HL-60 (cell line): Measurements from ENCODE around the gene NPY2R.

Source experiments
- DNase-seq, 2 experiments: peaks; one replicate each; pipeline ENCODE4 v3.0.0-alpha.2; 2010 to 2020; ENCODE audit warnings: low read depth in 1 of 2, low spot score in 1 of 2
- H3K27ac ChIP-seq: fragments of 250-450 bp; sonication (Bioruptor Pico); replicated peaks from 2 replicates; pipeline ENCODE4 v1.5.1; 2020; ENCODE audit warnings: mild to moderate bottlenecking, moderate library complexity
- H3K27me3 ChIP-seq: fragments of 250-450 bp; sonication (Bioruptor Pico); 2 replicates; pipeline ENCODE4 v1.5.1; 2021; ENCODE audit warnings: mild to moderate bottlenecking, moderate library complexity; ENCODE audit not compliant: insufficient read depth, poor library complexity, severe bottlenecking
- H3K4me3 ChIP-seq: replicated peaks from 2 replicates; pipeline ENCODE4 v1.5.1; 2011; ENCODE audit warnings: mild to moderate bottlenecking, control low read depth, low read length; ENCODE audit not compliant: insufficient read depth
- GABPA ChIP-seq: IDR thresholded peaks from 2 replicates; pipeline ENCODE4 v1.6.1; 2012; ENCODE audit warnings: low read depth
- POLR2AphosphoS5 ChIP-seq: IDR thresholded peaks from 2 replicates; pipeline ENCODE4 v1.6.1; 2012; ENCODE audit warnings: low read depth
- SPI1 ChIP-seq: IDR thresholded peaks from 2 replicates; pipeline ENCODE4 v1.6.1; 2012; ENCODE audit warnings: low read depth, mild to moderate bottlenecking, borderline replicate concordance
- TF ChIP-seq, protein P1 (sequence below): IDR thresholded peaks from one replicate; pipeline ENCODE4 v1.5.1; 2011; ENCODE audit warnings: low read length, control low read depth, inconsistent platforms; ENCODE audit not compliant: insufficient read depth
- TF ChIP-seq, protein P2 (sequence below): IDR thresholded peaks from 2 replicates; pipeline ENCODE4 v1.6.1; 2012; ENCODE audit warnings: low read depth; ENCODE audit not compliant: insufficient replicate concordance

NPY2R gene

DNA sequence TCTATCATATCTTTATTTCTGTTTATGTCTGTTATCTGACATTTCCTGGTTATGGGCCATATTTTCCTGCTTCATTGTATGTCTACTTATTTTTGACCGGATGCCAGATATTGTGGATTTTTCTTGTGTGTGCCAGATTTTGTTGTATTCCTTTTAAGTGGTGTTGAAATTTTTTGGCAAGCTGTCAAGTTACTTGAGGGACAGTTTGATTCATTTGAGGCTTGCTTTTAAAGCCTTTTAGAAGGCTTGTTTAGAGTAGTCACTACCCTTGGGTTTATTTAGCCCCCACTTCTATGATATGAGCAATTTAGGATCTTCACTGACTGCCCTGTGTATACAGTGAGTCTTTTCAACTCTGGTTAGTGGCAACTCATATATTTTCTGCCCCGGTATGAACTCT, 29.2 kb upstream of the NPY2R start:
- DNase-seq = no peak
- H3K27me3 ChIP-seq = no peaks in the 10 kb centered on the region
- TF ChIP-seq GABPA (no peak), POLR2AphosphoS5 (no peak), SPI1 (no peak)
- TF ChIP-seq, protein P1, sequence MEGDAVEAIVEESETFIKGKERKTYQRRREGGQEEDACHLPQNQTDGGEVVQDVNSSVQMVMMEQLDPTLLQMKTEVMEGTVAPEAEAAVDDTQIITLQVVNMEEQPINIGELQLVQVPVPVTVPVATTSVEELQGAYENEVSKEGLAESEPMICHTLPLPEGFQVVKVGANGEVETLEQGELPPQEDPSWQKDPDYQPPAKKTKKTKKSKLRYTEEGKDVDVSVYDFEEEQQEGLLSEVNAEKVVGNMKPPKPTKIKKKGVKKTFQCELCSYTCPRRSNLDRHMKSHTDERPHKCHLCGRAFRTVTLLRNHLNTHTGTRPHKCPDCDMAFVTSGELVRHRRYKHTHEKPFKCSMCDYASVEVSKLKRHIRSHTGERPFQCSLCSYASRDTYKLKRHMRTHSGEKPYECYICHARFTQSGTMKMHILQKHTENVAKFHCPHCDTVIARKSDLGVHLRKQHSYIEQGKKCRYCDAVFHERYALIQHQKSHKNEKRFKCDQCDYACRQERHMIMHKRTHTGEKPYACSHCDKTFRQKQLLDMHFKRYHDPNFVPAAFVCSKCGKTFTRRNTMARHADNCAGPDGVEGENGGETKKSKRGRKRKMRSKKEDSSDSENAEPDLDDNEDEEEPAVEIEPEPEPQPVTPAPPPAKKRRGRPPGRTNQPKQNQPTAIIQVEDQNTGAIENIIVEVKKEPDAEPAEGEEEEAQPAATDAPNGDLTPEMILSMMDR = no peak
- TF ChIP-seq, protein P2, sequence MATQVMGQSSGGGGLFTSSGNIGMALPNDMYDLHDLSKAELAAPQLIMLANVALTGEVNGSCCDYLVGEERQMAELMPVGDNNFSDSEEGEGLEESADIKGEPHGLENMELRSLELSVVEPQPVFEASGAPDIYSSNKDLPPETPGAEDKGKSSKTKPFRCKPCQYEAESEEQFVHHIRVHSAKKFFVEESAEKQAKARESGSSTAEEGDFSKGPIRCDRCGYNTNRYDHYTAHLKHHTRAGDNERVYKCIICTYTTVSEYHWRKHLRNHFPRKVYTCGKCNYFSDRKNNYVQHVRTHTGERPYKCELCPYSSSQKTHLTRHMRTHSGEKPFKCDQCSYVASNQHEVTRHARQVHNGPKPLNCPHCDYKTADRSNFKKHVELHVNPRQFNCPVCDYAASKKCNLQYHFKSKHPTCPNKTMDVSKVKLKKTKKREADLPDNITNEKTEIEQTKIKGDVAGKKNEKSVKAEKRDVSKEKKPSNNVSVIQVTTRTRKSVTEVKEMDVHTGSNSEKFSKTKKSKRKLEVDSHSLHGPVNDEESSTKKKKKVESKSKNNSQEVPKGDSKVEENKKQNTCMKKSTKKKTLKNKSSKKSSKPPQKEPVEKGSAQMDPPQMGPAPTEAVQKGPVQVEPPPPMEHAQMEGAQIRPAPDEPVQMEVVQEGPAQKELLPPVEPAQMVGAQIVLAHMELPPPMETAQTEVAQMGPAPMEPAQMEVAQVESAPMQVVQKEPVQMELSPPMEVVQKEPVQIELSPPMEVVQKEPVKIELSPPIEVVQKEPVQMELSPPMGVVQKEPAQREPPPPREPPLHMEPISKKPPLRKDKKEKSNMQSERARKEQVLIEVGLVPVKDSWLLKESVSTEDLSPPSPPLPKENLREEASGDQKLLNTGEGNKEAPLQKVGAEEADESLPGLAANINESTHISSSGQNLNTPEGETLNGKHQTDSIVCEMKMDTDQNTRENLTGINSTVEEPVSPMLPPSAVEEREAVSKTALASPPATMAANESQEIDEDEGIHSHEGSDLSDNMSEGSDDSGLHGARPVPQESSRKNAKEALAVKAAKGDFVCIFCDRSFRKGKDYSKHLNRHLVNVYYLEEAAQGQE = no peak
- H3K4me3 ChIP-seq = no peak overlapping the region
- no peak overlapping the region for H3K27ac ChIP-seq

DNA sequence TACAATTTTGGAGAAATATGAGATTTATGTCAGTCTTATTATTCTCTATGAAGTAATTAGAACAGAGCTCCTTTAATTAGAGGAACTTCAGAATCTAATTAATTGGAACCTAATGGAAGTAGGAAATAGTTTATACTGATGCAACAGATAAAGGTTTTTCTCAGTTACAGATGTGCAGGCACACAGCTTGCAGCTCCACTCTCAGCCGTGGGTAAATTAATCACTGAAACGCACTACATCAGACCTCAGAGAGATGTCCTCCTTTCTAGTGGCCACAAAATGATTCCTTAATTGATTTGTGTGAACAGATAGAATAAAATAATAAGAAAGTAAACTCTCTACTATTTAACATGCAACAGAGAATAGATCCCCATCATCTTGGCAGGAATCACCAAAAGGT, 21.5 kb upstream of the NPY2R start:
- H3K27me3 ChIP-seq = no peaks in the 10 kb centered on the region
- TF ChIP-seq POLR2AphosphoS5 = no peak
- H3K4me3 ChIP-seq = no peak overlapping the region
- H3K27ac ChIP-seq = no peak overlapping the region
- DNase-seq = no peak

DNA sequence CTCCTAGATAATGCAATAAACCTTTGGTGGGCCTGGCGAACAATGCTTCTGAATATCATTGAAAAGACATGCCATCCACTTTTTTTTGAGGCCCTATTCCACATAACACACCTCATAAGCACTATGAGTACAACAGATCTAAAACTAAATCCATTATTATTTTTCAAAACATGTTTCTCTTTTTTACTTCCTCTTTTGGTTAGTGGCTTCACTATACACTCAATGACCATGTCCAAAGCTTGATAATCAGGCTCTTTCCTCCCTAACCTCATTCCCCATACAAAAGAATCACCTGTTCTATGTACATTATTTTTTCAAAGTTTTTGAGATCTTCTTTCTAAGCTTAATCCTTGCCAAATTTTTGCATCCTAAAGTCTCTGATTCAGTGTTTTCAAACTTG, 20.4 kb upstream of the NPY2R start:
- H3K27me3 ChIP-seq = no peaks in the 10 kb centered on the region
- H3K4me3 ChIP-seq = no peak overlapping the region
- DNase-seq = no peak
- TF ChIP-seq POLR2AphosphoS5 (no peak), GABPA (no peak), SPI1 (no peak)
- TF ChIP-seq, protein P2 = no peak
- TF ChIP-seq, protein P1 = no peak
- no peak overlapping the region for H3K27ac ChIP-seq

DNA sequence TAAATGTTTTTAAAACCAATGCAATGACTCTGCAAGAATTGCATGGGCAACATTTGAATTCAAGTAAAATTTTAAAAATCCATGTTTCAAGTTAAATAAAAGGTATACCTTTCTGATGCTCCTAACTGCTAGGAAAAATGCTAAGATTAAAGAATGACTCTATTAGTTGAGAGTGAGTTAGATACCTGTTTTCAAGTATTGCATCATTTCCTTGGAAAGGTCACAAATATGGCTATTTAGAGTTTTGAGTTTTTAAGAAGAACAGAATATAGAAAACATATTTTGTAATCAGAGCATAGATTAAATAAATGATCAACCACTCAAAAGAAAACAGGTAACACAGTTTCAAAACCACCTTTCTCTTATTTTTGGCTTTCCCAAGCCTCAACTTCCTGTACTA, 18.3 kb upstream of the NPY2R start:
- Histone ChIP-seq H3K27ac (no peak overlapping the region), H3K27me3 (no peaks in the 10 kb centered on the region), H3K4me3 (no peak overlapping the region)
- DNase-seq = no peak
- TF ChIP-seq GABPA = no peak
- TF ChIP-seq POLR2AphosphoS5 = no peak
- no peak for TF ChIP-seq SPI1
- TF ChIP-seq, protein P1 = no peak
- TF ChIP-seq, protein P2 = no peak
